Measurements from ENCODE around the gene GRIN2B. TPM values are rescaled to one million over a fixed set of nuclear protein-coding genes. Genes with fewer than 3 reads are reported as not detected.

GRIN2B gene
- total RNA-seq, 3 donors from 2014 or later (not counting 1 experiment from before 2014, with no cell fraction given), result not detected

- Histone ChIP-seq H3K4me3 (ENCODE audit: low read length) (no peak overlapping the region), H3K4me1 (ENCODE audit: control insufficient read depth, insufficient read depth, low read length) (peaks cover 3% of the 10 kb centered on the region), H3K9me3 (ENCODE audit: control insufficient read depth, insufficient read depth, low read length) (peaks cover 3% of the 10 kb centered on the region), H3K27ac (ENCODE audit: low read length) (no peak overlapping the region), H3K36me3 (ENCODE audit: control insufficient read depth, insufficient read depth, low read length) (no peaks in the 10 kb centered on the region), H3K27me3 (ENCODE audit: control insufficient read depth, insufficient read depth, low read length) (peaks cover 7% of the 10 kb centered on the region)
- intact Hi-C loops (cut with micrococcal nuclease), result no loop called here
- Mint-ChIP-seq H3K27ac (no peak overlapping the region), H3K27me3 (ENCODE audit: low read depth in 2 of 2) (peaks cover 25 to 37% of the 10 kb centered on the region in 2 donors), H3K4me1 (peaks cover 0 to 4% of the 10 kb centered on the region in 2 donors), H3K36me3 (no peaks in the 10 kb centered on the region), H3K9me3 (peaks cover 0 to 3% of the 10 kb centered on the region in 2 donors), H3K4me3 (no peak overlapping the region)
- no peak for ATAC-seq
- TF ChIP-seq CTCF (IDR thresholded peaks at IDR 0.05), result no peak
- 61% methylated on average over 2 of the region's 3 CpGs for WGBS (ENCODE audit: insufficient coverage)
- no peak for DNase-seq
These were observed 4.6 kb upstream of the GRIN2B start for GRCh38 chr12:13986031-13986430.

- Mint-ChIP-seq H3K36me3 (peaks cover 10% of the 10 kb centered on the region), H3K27ac (no peak overlapping the region), H3K9me3 (peaks cover 0 to 3% of the 10 kb centered on the region in 2 donors), H3K4me1 (peaks cover 0 to 8% of the 10 kb centered on the region in 2 donors), H3K4me3 (no peak overlapping the region), H3K27me3 (ENCODE audit: low read depth in 2 of 2) (peaks cover 53 to 77% of the 10 kb centered on the region in 2 donors)
- DNase-seq (no peak), ATAC-seq (no peak)
- H3K36me3 ChIP-seq (ENCODE audit: control insufficient read depth, insufficient read depth, low read length), result no peaks in the 10 kb centered on the region
- H3K27ac ChIP-seq (ENCODE audit: low read length), result no peak overlapping the region
- peaks cover 5% of the 10 kb centered on the region for H3K4me1 ChIP-seq (ENCODE audit: control insufficient read depth, insufficient read depth, low read length)
- WGBS (ENCODE audit: insufficient coverage), result 5% methylated on average over 23 of the region's 26 CpGs
- intact Hi-C loops (cut with micrococcal nuclease), result no loop called here
- peaks cover 3% of the 10 kb centered on the region for H3K9me3 ChIP-seq (ENCODE audit: control insufficient read depth, insufficient read depth, low read length)
- no peak for TF ChIP-seq CTCF (IDR thresholded peaks at IDR 0.05)
- peaks cover 7% of the 10 kb centered on the region for H3K27me3 ChIP-seq (ENCODE audit: control insufficient read depth, insufficient read depth, low read length)
- no peak overlapping the region for H3K4me3 ChIP-seq (ENCODE audit: low read length)
These were observed 588 bp upstream of the GRIN2B start for GRCh38 chr12:13981990-13982389.

GRCh38 chr12:13980538-13981295 is 685 bp downstream of the GRIN2B start:
- intact Hi-C loops (cut with micrococcal nuclease), result no loop called here
- 2% methylated on average over 49 of the region's 53 CpGs for WGBS (ENCODE audit: insufficient coverage)

More at GRCh38 chr12:13980538-13981295, 685 bp downstream of the GRIN2B start:
- H3K27ac Mint-ChIP-seq, result no peak overlapping the region
- H3K4me3 ChIP-seq (ENCODE audit: low read length), result no peak overlapping the region
- peaks cover 7% of the 10 kb centered on the region for H3K27me3 ChIP-seq (ENCODE audit: control insufficient read depth, insufficient read depth, low read length)
- H3K4me1 Mint-ChIP-seq, result peaks cover 0 to 8% of the 10 kb centered on the region in 2 donors
- TF ChIP-seq CTCF (IDR thresholded peaks at IDR 0.05), result no peak
- no peaks in the 10 kb centered on the region for H3K36me3 ChIP-seq (ENCODE audit: control insufficient read depth, insufficient read depth, low read length)
- peaks cover 56 to 75% of the 10 kb centered on the region in 2 donors for H3K27me3 Mint-ChIP-seq (ENCODE audit: low read depth in 2 of 2)
- peaks cover 10% of the 10 kb centered on the region for H3K36me3 Mint-ChIP-seq
- H3K9me3 Mint-ChIP-seq, result peaks cover 0 to 3% of the 10 kb centered on the region in 2 donors
- DNase-seq (no peak), ATAC-seq (no peak)
- H3K4me1 ChIP-seq (ENCODE audit: control insufficient read depth, insufficient read depth, low read length), result peaks cover 5% of the 10 kb centered on the region
- peaks cover 3% of the 10 kb centered on the region for H3K9me3 ChIP-seq (ENCODE audit: control insufficient read depth, insufficient read depth, low read length)
- no peak overlapping the region for H3K4me3 Mint-ChIP-seq
- H3K27ac ChIP-seq (ENCODE audit: low read length), result no peak overlapping the region

All from natural killer cell (primary cell).